Neural cell (in vitro differentiated cells): ENCODE data around the gene ANKMY1. TPM values are rescaled to one million over a fixed set of nuclear protein-coding genes. Genes with fewer than 3 reads are reported as not detected.

Experiments
- H2AFZ ChIP-seq: fragments of 200-600, 300-800 bp; sonication (generic), shearing (Covaris generic); 2 replicates; pipeline ENCODE4 v1.6.0; 2014; ENCODE audit warnings: low read depth, mild to moderate bottlenecking, antibody characterized with exemption, low read length, moderate library complexity
- H3F3A ChIP-seq: fragments of 200-600 bp; shearing (Covaris generic); 2 replicates; pipeline ENCODE4 v1.6.1; 2016; ENCODE audit warnings: mild to moderate bottlenecking, moderate library complexity, mixed read lengths, antibody characterized with exemption, low read length; ENCODE audit not compliant: insufficient read depth, poor library complexity, severe bottlenecking
- H3K27ac ChIP-seq: fragments of 200-600, 300-800 bp; sonication (generic), shearing (Covaris generic); 2 replicates; pipeline ENCODE4 v1.5.1; 2014; ENCODE audit warnings: mild to moderate bottlenecking, low read length, moderate library complexity
- H3K27me3 ChIP-seq: fragments of 300-800, 200-600 bp; sonication (generic), shearing (Covaris generic); 2 replicates; pipeline ENCODE4 v1.6.0; 2014; ENCODE audit warnings: mild to moderate bottlenecking, low read depth, low read length, moderate library complexity; ENCODE audit not compliant: insufficient read depth
- H3K36me3 ChIP-seq: fragments of 300-800, 200-600 bp; sonication (generic), shearing (Covaris generic); 2 replicates; pipeline ENCODE4 v1.5.1; 2014; ENCODE audit warnings: mild to moderate bottlenecking, antibody characterized with exemption, low read length, moderate library complexity; ENCODE audit not compliant: insufficient read depth
- H3K4me2 ChIP-seq: fragments of 300-800, 200-600 bp; sonication (generic), shearing (Covaris generic); 2 replicates; pipeline ENCODE4 v1.6.0; 2014; ENCODE audit warnings: mild to moderate bottlenecking, low read length
- H3K4me3 ChIP-seq: fragments of 300-800, 200-600 bp; sonication (generic), shearing (Covaris generic); 2 replicates; pipeline ENCODE4 v1.5.1; 2014; ENCODE audit warnings: mild to moderate bottlenecking, low read length, moderate library complexity
- H3K79me2 ChIP-seq: fragments of 200-600 bp; shearing (Covaris generic); replicated peaks from 2 replicates; pipeline ENCODE4 v1.6.0; 2014; ENCODE audit warnings: mild to moderate bottlenecking, low read length, moderate library complexity; ENCODE audit not compliant: insufficient read depth
- H3K9ac ChIP-seq: fragments of 300-800, 200-600 bp; sonication (generic), shearing (Covaris generic); 2 replicates; pipeline ENCODE4 v1.6.1; 2016; ENCODE audit warnings: mild to moderate bottlenecking, low read length, mixed read lengths
- H3K9me2 ChIP-seq: fragments of 200-600 bp; shearing (Covaris generic); 2 replicates; pipeline ENCODE4 v1.6.1; 2016; ENCODE audit warnings: mild to moderate bottlenecking, low read length, mixed read lengths; ENCODE audit not compliant: insufficient read depth
- H3K9me3 ChIP-seq: fragments of 200-600, 300-800 bp; sonication (generic), shearing (Covaris generic); 2 replicates; pipeline ENCODE4 v1.6.1; 2016; ENCODE audit warnings: mild to moderate bottlenecking, mixed run types, low read length, moderate library complexity, mixed read lengths
- H4K20me1 ChIP-seq: fragments of 200-600 bp; shearing (Covaris generic); 2 replicates; pipeline ENCODE4 v1.6.1; 2016; ENCODE audit warnings: mild to moderate bottlenecking, mixed run types; ENCODE audit not compliant: insufficient read depth
- EP300 ChIP-seq: fragments of 450-650 bp; conservative IDR thresholded peaks from 2 replicates; pipeline ENCODE4 v1.6.1; 2014; ENCODE audit warnings: antibody characterized with exemption, mild to moderate bottlenecking, moderate library complexity; ENCODE audit not compliant: poor library complexity, severe bottlenecking
- EZH2 ChIP-seq: fragments of 200-600, 300-800 bp; shearing (Covaris generic), sonication (generic); IDR thresholded peaks from 2 replicates; pipeline ENCODE4 v1.6.1; 2014; ENCODE audit warnings: antibody characterized with exemption, low read length, borderline replicate concordance, mild to moderate bottlenecking; ENCODE audit not compliant: insufficient read depth, poor library complexity, severe bottlenecking
- MXI1 ChIP-seq: fragments of 450-650 bp; conservative IDR thresholded peaks from 2 replicates; pipeline ENCODE4 v1.6.1; 2014; ENCODE audit warnings: antibody characterized with exemption, mild to moderate bottlenecking; ENCODE audit not compliant: poor library complexity, severe bottlenecking
- POLR2AphosphoS5 ChIP-seq: IDR thresholded peaks from 2 replicates; pipeline ENCODE4 v1.6.1; 2012
- RAD21 ChIP-seq: fragments of 450-650 bp; conservative IDR thresholded peaks from 2 replicates; pipeline ENCODE4 v1.6.1; 2014; ENCODE audit warnings: antibody characterized with exemption, mild to moderate bottlenecking, moderate library complexity
- SMC3 ChIP-seq: fragments of 450-650 bp; conservative IDR thresholded peaks from 2 replicates; pipeline ENCODE4 v1.6.1; 2014; ENCODE audit warnings: antibody characterized with exemption, mild to moderate bottlenecking, moderate library complexity; ENCODE audit not compliant: poor library complexity
- TAF1 ChIP-seq: IDR thresholded peaks from 2 replicates; pipeline ENCODE4 v1.6.1; 2012; ENCODE audit warnings: low read depth
- polyA plus RNA-seq: library from polyadenylated mRNA; depleted of rRNA; stranded (reverse); fragments of >200 nt; gene quantifications from 2 replicates; pipeline ENCODE4 v1.2.3, GENCODE V29; 2014
- TF ChIP-seq, protein P1 (sequence below): fragments of 450-650 bp; IDR thresholded peaks from 2 replicates; pipeline ENCODE4 v1.5.1; 2014; ENCODE audit warnings: antibody characterized with exemption, mild to moderate bottlenecking, moderate library complexity; ENCODE audit not compliant: poor library complexity, severe bottlenecking
- TF ChIP-seq, protein P2 (sequence below): IDR thresholded peaks from 2 replicates; pipeline ENCODE4 v1.6.1; 2012; ENCODE audit warnings: borderline replicate concordance

Gene ANKMY1
- polyA plus RNA-seq, 1 donor from 2014 or later: 6.6 TPM

DNA sequence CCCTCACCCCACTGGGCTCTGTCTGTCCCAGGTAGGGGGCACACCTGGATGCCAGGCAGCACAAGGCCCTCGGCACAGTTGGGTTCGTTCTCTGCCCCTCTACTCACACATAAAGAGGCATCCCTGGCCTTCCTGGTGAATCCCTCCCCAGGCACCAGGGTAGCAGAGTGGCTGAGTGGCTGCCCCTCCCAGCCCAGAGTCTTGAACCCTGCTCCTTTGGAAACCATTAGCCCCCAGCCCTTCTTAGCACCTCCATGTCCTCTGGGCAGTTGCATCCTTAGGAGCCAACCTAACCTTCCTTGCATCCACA lies 120.3 kb downstream of the ANKMY1 start:
- Histone ChIP-seq H3K27me3 (no peaks in the 10 kb centered on the region), H3K9me3 (no peaks in the 10 kb centered on the region), H3F3A (no peaks in the 10 kb centered on the region), H3K9me2 (no peaks in the 10 kb centered on the region), H3K9ac (no peak overlapping the region), H3K27ac (no peak overlapping the region), H2AFZ (no peak overlapping the region), H3K36me3 (no peaks in the 10 kb centered on the region), H3K4me3 (peak overlapping the region; percentile 83), H3K4me2 (peak overlapping the region; percentile 69), H4K20me1 (peaks cover 23% of the 10 kb centered on the region), H3K79me2 (peaks cover 55% of the 10 kb centered on the region)
- TF ChIP-seq, protein P1, sequence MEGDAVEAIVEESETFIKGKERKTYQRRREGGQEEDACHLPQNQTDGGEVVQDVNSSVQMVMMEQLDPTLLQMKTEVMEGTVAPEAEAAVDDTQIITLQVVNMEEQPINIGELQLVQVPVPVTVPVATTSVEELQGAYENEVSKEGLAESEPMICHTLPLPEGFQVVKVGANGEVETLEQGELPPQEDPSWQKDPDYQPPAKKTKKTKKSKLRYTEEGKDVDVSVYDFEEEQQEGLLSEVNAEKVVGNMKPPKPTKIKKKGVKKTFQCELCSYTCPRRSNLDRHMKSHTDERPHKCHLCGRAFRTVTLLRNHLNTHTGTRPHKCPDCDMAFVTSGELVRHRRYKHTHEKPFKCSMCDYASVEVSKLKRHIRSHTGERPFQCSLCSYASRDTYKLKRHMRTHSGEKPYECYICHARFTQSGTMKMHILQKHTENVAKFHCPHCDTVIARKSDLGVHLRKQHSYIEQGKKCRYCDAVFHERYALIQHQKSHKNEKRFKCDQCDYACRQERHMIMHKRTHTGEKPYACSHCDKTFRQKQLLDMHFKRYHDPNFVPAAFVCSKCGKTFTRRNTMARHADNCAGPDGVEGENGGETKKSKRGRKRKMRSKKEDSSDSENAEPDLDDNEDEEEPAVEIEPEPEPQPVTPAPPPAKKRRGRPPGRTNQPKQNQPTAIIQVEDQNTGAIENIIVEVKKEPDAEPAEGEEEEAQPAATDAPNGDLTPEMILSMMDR: no peak
- no peak for TF ChIP-seq TAF1
- TF ChIP-seq MXI1: no peak
- TF ChIP-seq EP300: no peak
- TF ChIP-seq SMC3: no peak
- no peak for TF ChIP-seq EZH2
- TF ChIP-seq, protein P2, sequence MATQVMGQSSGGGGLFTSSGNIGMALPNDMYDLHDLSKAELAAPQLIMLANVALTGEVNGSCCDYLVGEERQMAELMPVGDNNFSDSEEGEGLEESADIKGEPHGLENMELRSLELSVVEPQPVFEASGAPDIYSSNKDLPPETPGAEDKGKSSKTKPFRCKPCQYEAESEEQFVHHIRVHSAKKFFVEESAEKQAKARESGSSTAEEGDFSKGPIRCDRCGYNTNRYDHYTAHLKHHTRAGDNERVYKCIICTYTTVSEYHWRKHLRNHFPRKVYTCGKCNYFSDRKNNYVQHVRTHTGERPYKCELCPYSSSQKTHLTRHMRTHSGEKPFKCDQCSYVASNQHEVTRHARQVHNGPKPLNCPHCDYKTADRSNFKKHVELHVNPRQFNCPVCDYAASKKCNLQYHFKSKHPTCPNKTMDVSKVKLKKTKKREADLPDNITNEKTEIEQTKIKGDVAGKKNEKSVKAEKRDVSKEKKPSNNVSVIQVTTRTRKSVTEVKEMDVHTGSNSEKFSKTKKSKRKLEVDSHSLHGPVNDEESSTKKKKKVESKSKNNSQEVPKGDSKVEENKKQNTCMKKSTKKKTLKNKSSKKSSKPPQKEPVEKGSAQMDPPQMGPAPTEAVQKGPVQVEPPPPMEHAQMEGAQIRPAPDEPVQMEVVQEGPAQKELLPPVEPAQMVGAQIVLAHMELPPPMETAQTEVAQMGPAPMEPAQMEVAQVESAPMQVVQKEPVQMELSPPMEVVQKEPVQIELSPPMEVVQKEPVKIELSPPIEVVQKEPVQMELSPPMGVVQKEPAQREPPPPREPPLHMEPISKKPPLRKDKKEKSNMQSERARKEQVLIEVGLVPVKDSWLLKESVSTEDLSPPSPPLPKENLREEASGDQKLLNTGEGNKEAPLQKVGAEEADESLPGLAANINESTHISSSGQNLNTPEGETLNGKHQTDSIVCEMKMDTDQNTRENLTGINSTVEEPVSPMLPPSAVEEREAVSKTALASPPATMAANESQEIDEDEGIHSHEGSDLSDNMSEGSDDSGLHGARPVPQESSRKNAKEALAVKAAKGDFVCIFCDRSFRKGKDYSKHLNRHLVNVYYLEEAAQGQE: no peak
- TF ChIP-seq POLR2AphosphoS5: no peak
- no peak for TF ChIP-seq RAD21

DNA sequence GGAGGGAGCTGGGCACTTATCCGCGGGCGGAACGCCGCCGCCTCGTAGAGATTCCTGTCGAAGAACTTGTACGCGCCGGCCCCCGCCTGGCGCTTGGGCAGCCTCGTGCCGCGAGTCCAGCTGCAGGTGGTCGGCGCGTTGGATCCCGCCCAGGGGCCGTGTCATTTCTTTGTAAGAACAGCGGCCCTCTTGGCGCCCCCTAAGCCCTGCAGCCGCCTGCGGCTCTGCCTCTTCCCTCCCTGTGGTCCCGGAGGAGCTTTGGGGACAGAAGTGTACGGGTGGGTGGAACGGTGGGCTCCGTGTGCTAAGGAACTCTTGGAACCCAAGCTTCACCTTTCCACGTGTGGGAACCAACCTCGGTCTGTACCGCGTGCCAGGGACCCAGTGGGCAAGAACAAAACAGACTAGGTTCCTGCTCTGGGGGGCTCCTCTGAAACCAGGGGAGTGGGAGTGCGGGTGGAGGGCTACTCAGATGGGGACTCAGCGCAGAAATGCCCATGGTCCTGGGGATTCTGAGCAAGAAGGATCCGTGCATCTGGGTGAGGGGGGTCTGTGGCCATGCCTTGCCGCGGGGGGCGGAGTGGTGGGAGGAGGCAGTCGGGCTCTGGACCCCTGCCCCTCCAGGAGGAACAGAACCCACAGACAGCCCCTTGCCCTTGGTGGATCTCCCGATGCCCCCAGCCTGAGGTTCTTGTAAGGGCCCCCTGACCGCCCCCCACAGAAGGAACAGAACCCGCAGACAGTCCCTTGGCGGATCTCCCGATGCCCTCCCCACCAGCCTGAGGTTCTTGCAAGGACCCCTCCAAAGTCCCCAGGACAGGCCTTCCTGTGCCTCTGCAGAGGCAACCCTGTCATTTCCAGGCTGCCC lies 120.9 kb downstream of the ANKMY1 start:
- Histone ChIP-seq H3K79me2 (peaks cover 52% of the 10 kb centered on the region), H3K27me3 (no peaks in the 10 kb centered on the region), H3K9ac (peak overlapping the region; percentile 80), H3K27ac (no peak overlapping the region), H3K9me3 (no peaks in the 10 kb centered on the region), H3K4me3 (peak overlapping the region; percentile 83), H3K9me2 (no peaks in the 10 kb centered on the region), H3F3A (no peaks in the 10 kb centered on the region), H3K4me2 (peak overlapping the region; percentile 69), H4K20me1 (peaks cover 23% of the 10 kb centered on the region), H3K36me3 (no peaks in the 10 kb centered on the region), H2AFZ (no peak overlapping the region)
- TF ChIP-seq EP300: no peak
- TF ChIP-seq EZH2: no peak
- TF ChIP-seq POLR2AphosphoS5: no peak
- peak; percentile 66 for TF ChIP-seq MXI1
- TF ChIP-seq, protein P1: no peak
- TF ChIP-seq TAF1: no peak
